ENCODE data around the gene LUC7L2. TPM values are rescaled to one million over a fixed set of nuclear protein-coding genes. Genes with fewer than 3 reads are reported as not detected.

Gene LUC7L2, protein sequence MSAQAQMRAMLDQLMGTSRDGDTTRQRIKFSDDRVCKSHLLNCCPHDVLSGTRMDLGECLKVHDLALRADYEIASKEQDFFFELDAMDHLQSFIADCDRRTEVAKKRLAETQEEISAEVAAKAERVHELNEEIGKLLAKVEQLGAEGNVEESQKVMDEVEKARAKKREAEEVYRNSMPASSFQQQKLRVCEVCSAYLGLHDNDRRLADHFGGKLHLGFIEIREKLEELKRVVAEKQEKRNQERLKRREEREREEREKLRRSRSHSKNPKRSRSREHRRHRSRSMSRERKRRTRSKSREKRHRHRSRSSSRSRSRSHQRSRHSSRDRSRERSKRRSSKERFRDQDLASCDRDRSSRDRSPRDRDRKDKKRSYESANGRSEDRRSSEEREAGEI
- total RNA-seq: 38.1 and 44.7 TPM in 2 replicates

DNA sequence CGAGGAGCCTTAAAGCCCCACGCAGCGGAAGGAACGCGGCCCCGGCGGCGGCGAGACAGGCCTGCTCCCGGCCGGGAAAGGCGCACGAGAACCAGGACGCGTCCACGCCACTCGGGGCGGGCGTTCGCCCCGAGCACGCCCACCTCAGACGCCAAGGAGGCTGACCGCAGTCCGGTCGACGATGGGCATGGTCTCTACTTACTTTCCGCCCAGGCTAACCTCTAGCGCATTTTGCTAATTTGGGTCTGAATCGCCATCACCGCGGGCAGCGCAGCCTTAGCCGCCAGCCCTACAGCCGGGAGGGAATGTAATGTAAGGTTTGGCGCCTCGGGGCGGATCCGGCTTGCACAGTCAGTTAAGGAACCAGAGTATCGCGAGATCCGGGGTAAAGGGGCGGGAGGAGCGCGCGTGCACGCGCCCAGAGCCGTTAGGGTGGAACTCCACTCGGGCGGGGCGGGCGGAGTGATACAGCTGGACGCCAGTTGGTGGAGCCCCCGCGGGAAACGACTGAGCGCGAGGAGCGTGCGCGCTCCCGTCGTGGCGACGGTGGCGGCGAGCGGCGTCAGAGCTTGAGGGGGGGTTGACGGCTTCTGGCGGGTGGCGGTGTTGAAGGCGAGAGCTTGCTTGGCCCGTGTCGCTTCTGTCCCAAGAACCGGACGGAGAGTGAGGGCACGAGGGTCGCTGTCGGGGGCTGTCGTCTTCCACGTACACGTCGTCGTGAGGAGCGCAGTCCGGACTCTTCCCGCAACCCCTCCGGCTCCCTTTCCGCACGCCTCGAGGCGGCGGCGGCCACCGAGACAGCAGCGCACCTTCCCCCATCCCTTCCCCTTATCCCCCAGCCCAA lies at the start of gene LUC7L2:
Gene LUC7L2 (plus strand): TSS at position 529 of the 844 bp plus-strand sequence. CDS start 368 bp downstream, outside the sequence.

DNA sequence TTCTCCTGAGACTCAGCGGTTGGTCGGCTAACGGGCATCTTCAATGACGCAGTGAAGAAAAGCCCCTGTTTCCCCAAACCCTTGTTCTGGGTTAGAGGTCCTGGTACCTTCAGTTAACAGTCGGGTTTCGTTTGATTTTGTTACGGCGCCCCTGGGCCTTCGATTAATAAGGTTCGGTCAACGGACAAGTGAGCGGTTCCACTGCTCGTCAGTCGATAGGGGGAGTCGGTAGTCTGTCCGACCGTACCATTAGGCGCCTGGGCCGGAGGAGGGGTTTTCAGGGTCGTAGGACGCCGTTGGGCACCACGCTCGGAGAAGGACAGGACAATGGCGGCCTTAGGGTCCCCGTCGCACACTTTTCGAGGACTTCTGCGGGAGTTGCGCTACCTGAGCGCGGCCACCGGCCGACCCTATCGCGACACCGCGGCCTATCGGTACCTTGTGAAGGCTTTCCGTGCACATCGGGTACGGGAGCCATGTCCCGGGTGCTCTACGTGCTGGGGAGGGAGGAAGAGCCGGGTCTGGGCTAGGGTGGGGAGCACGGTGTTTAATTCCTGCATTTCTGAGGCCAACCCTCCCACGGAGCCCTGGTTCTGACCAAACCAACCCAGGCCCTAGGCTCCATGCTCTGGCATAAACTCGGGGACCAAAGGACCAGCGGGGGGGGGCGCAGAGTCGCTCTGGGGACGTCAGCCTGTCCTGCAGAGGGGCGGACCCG lies 18.5 kb upstream of the LUC7L2 start, which contains the start of gene FMC1:
Gene FMC1 (plus strand): TSS at position 280 of the 718 bp plus-strand sequence. CDS start 48 bp downstream, at position 328.

Other genes starting within 250 kb of the LUC7L2 start
- gene UBN2, start 128.7 kb upstream of the LUC7L2 start, total RNA-seq: 2.7 and 6.2 TPM in 2 replicates
- gene FMC1, start 18.6 kb upstream of the LUC7L2 start, total RNA-seq: 8.7 and 12.1 TPM in 2 replicates
- gene KLRG2, start 123.8 kb downstream of the LUC7L2 start, total RNA-seq: under 0.01 TPM in 1 of 2 replicates, not detected in the other
- not detected in 2 replicates for gene CLEC2L, start 163.8 kb downstream of the LUC7L2 start, total RNA-seq

All from regular cardiac myocyte (primary cell).